H9 (cell line): Measurements from ENCODE around the gene DIS3L2. TPM values are rescaled to one million over a fixed set of nuclear protein-coding genes. Genes with fewer than 3 reads are reported as not detected.
A peak's percentile ranks its signal among the peaks of the same experiment; 100 is the strongest.

Source experiments
- DNase-seq: peaks from one replicate; pipeline ENCODE4 v3.0.0-alpha.2; 2017
- H2AFZ ChIP-seq: one replicate; pipeline ENCODE4 v1.6.1; 2013; ENCODE audit warnings: mild to moderate bottlenecking, low read length, control low read depth, moderate library complexity
- H2AK5ac ChIP-seq: 2 replicates; pipeline ENCODE4 v1.6.1; 2013; ENCODE audit warnings: low read length, control low read depth, mixed read lengths; ENCODE audit not compliant: insufficient read length
- H2BK120ac ChIP-seq: one replicate; pipeline ENCODE4 v1.6.1; 2013; ENCODE audit warnings: low read depth, mild to moderate bottlenecking, low read length, control low read depth, inconsistent platforms; ENCODE audit not compliant: poor library complexity, severe bottlenecking
- H2BK12ac ChIP-seq: 2 replicates; pipeline ENCODE4 v1.6.1; 2013; ENCODE audit warnings: low read length, control low read depth, mixed read lengths, low read depth; ENCODE audit not compliant: insufficient read length
- H2BK15ac ChIP-seq: 2 replicates; pipeline ENCODE4 v1.6.1; 2013; ENCODE audit warnings: low read depth, low read length, control low read depth
- H2BK20ac ChIP-seq: one replicate; pipeline ENCODE4 v1.6.1; 2013; ENCODE audit warnings: low read depth, mild to moderate bottlenecking, low read length, control low read depth, inconsistent platforms; ENCODE audit not compliant: poor library complexity, severe bottlenecking
- H2BK5ac ChIP-seq: 2 replicates; pipeline ENCODE4 v1.6.1; 2013; ENCODE audit warnings: low read length, control low read depth, mixed read lengths; ENCODE audit not compliant: insufficient read length
- H3K14ac ChIP-seq: 2 replicates; pipeline ENCODE4 v1.6.1; 2013; ENCODE audit warnings: low read length, control low read depth; ENCODE audit not compliant: insufficient read depth
- H3K18ac ChIP-seq: 2 replicates; pipeline ENCODE4 v1.6.1; 2013; ENCODE audit warnings: low read depth, mild to moderate bottlenecking, mixed read lengths, low read length, control low read depth; ENCODE audit not compliant: insufficient read length
- H3K23ac ChIP-seq: 2 replicates; pipeline ENCODE4 v1.6.1; 2013; ENCODE audit warnings: low read length, control low read depth, mixed read lengths, low read depth; ENCODE audit not compliant: insufficient read length
- H3K23me2 ChIP-seq: 2 replicates; pipeline ENCODE4 v1.6.1; 2013; ENCODE audit warnings: low read depth, mild to moderate bottlenecking, mixed read lengths, low read length, control low read depth; ENCODE audit not compliant: insufficient read length, poor library complexity, severe bottlenecking
- H3K27ac ChIP-seq: 2 replicates; pipeline ENCODE4 v1.5.1; 2013; ENCODE audit warnings: low read length, control low read depth, mixed read lengths, low read depth; ENCODE audit not compliant: insufficient read length
- H3K27me3 ChIP-seq: 2 replicates; pipeline ENCODE4 v1.6.1; 2013; ENCODE audit warnings: low read length, control low read depth, inconsistent platforms; ENCODE audit not compliant: insufficient read depth
- H3K4ac ChIP-seq: 2 replicates; pipeline ENCODE4 v1.6.1; 2013; ENCODE audit warnings: low read depth, mild to moderate bottlenecking, control low read depth, inconsistent platforms, low read length, moderate library complexity
- H3K4me1 ChIP-seq: 2 replicates; pipeline ENCODE4 v1.6.1; 2013; ENCODE audit warnings: low read length, control low read depth, inconsistent platforms; ENCODE audit not compliant: insufficient read depth
- H3K4me2 ChIP-seq: 2 replicates; pipeline ENCODE4 v1.6.1; 2013; ENCODE audit warnings: low read length, control low read depth, mixed read lengths; ENCODE audit not compliant: insufficient read length, insufficient read depth
- H3K56ac ChIP-seq: 2 replicates; pipeline ENCODE4 v1.6.1; 2013; ENCODE audit warnings: low read depth, mild to moderate bottlenecking, mixed read lengths, low read length, control low read depth; ENCODE audit not compliant: insufficient read length
- H3K79me1 ChIP-seq: 2 replicates; pipeline ENCODE4 v1.6.1; 2013; ENCODE audit warnings: low read depth, mild to moderate bottlenecking, moderate library complexity, low read length, control low read depth, inconsistent platforms; ENCODE audit not compliant: insufficient read depth, poor library complexity, severe bottlenecking
- H3K79me2 ChIP-seq: 2 replicates; pipeline ENCODE4 v1.6.1; 2013; ENCODE audit warnings: low read length, control low read depth, inconsistent platforms; ENCODE audit not compliant: insufficient read depth
- H3K9ac ChIP-seq: 2 replicates; pipeline ENCODE4 v1.6.1; 2013; ENCODE audit warnings: low read length, control low read depth, mixed read lengths; ENCODE audit not compliant: insufficient read length; ENCODE audit errors: extremely low read depth
- H3K9me3 ChIP-seq: one replicate; pipeline ENCODE4 v1.6.1; 2013; ENCODE audit warnings: low read depth, low read length, inconsistent platforms; ENCODE audit not compliant: control insufficient read depth
- H3T11ph ChIP-seq: one replicate; pipeline ENCODE4 v1.6.1; 2013; ENCODE audit warnings: mild to moderate bottlenecking, low read length, control low read depth, inconsistent platforms
- H4K20me1 ChIP-seq: one replicate; pipeline ENCODE4 v1.6.1; 2013; ENCODE audit not compliant: control insufficient read depth, insufficient read length, insufficient read depth
- H4K5ac ChIP-seq: 2 replicates; pipeline ENCODE4 v1.6.1; 2013; ENCODE audit warnings: low read depth, mild to moderate bottlenecking, mixed read lengths, low read length, control low read depth; ENCODE audit not compliant: insufficient read length
- H4K8ac ChIP-seq: replicated peaks from 2 replicates; pipeline ENCODE4 v1.6.1; 2013; ENCODE audit warnings: low read length, control low read depth, mixed read lengths, low read depth; ENCODE audit not compliant: insufficient read length
- H4K91ac ChIP-seq: 2 replicates; pipeline ENCODE4 v1.6.1; 2013; ENCODE audit warnings: low read depth, mild to moderate bottlenecking, moderate library complexity, mixed read lengths, low read length, control low read depth; ENCODE audit not compliant: insufficient read length
- H3K27ac Mint-ChIP-seq, 3 experiments: 2 replicates in 2 of 3; 3 replicates in 1 of 3; pipeline ENCODE4 v1.8.0; 2020 to 2021; ENCODE audit warnings: mixed read lengths in 3 of 3, mild to moderate bottlenecking in 1 of 3, moderate library complexity in 1 of 3
- H3K27me3 Mint-ChIP-seq: 2 replicates; pipeline ENCODE4 v1.8.0; 2021; ENCODE audit warnings: low read depth, mild to moderate bottlenecking, moderate library complexity, mixed read lengths
- H3K36me3 Mint-ChIP-seq, 3 experiments: 2 replicates in 2 of 3; 3 replicates in 1 of 3; pipeline ENCODE4 v1.8.0; 2020 to 2021; ENCODE audit warnings: low read depth in 3 of 3, mixed read lengths in 3 of 3; ENCODE audit not compliant: insufficient read depth in 1 of 3
- H3K4me1 Mint-ChIP-seq, 2 experiments: 2 replicates each; pipeline ENCODE4 v1.8.0; 2020; ENCODE audit warnings: mixed read lengths in 2 of 2
- H3K4me3 Mint-ChIP-seq, 2 experiments: 2 replicates in 1 of 2; 3 replicates in 1 of 2; pipeline ENCODE4 v1.8.0; 2020 to 2021; ENCODE audit warnings: mild to moderate bottlenecking in 2 of 2, mixed read lengths in 2 of 2, moderate library complexity in 1 of 2
- H3K9me3 Mint-ChIP-seq, 2 experiments: 2 replicates in 1 of 2; 3 replicates in 1 of 2; pipeline ENCODE4 v1.8.0; 2020; ENCODE audit warnings: mild to moderate bottlenecking in 2 of 2, mixed read lengths in 2 of 2, moderate library complexity in 1 of 2
- WGBS: extraction: QIAGEN DNeasy Blood & Tissue Kit; methylation state at CpG from one replicate; pipeline ENCODE4 v1.1.7; 2013; ENCODE audit warnings: missing lambda C conversion rate, low lambda C conversion rate, mixed read lengths; ENCODE audit not compliant: insufficient read length; ENCODE audit errors: extremely low coverage; 5-methylcytosine and 5-hydroxymethylcytosine counted together
- total RNA-seq: library from RNA; stranded (reverse); gene quantifications from 2 replicates; pipeline ENCODE4 v1.2.1, GENCODE V29; 2021
- TF ChIP-seq, protein P1 (sequence below): fragments of 200-600 bp; sonication (generic); conservative IDR thresholded peaks from 3 replicates; pipeline ENCODE4 v1.8.0; 2021; ENCODE audit warnings: antibody characterized with exemption, mild to moderate bottlenecking

DIS3L2 gene
- total RNA-seq, 1 experiment from 2014 or later, result 28.1 TPM

DNA sequence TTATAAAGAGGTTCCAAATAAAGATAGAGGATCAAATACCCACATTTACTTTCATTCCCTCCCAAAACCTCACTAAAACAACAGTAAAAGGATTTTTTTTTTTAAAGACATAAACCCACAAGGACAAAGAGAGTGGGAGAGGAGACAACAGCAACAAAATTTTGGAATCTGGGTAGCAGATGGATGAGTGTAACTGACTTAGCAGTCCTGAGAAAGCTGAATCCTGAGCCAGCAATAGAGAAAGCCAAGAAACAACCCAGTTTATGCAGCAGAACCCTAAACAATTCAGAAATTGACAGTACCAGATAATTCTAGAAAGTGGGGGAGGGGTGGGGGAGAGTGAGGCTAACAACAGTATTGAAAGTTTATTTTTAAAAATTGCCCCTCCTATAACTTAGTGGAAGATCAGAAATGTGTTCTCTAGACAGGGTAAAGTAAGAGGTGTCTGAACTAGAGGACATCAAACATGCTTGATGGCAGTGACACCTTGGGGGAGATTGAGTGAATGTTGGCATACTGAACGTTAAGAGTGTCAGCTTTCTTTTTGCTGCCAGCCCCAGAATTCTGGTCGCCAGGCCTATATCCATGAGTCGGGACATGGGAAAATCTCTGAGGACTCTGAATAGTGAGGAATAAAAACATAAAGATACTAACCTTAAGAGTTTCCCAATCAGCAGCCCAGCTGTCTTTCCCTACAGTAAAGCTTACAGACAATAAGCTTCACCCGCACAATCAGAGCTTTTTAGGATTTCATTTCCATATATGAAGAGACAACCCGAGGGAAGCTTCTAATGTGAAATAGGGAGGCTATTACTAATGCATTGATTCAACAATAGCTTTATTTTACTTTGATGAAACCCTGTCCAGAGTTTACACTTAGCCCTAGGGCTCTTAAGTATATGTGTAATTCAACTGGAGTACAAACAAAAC lies 289.0 kb downstream of the DIS3L2 start:
- Histone ChIP-seq H2BK5ac (no peak overlapping the region), H3K9me3 (no peaks in the 10 kb centered on the region), H3K23me2 (no peaks in the 10 kb centered on the region), H3K23ac (no peak overlapping the region), H2AFZ (no peak overlapping the region), H3K4me1 (no peaks in the 10 kb centered on the region), H4K8ac (no peak overlapping the region), H3K4ac (no peak overlapping the region), H4K20me1 (no peaks in the 10 kb centered on the region), H3K9ac (no peak overlapping the region), H2AK5ac (no peak overlapping the region), H3K27me3 (no peaks in the 10 kb centered on the region), H2BK120ac (no peak overlapping the region), H3K27ac (no peak overlapping the region), H2BK20ac (no peak overlapping the region), H3K79me1 (no peaks in the 10 kb centered on the region), H2BK15ac (no peak overlapping the region), H2BK12ac (no peak overlapping the region), H4K91ac (no peak overlapping the region), H3K4me2 (no peak overlapping the region), H4K5ac (no peak overlapping the region), H3T11ph (no peak overlapping the region), H3K56ac (no peak overlapping the region), H3K79me2 (no peaks in the 10 kb centered on the region), H3K18ac (no peak overlapping the region), H3K14ac (no peak overlapping the region)
- Mint-ChIP-seq H3K9me3 (no peaks in the 10 kb centered on the region), H3K27ac (peak overlapping the region in 2 of 3 experiments; percentile 14 to 49; a peak in 2 of 7 replicates), H3K27me3 (no peaks in the 10 kb centered on the region), H3K4me1 (peaks cover 0 to 5% of the 10 kb centered on the region in 2 experiments; a peak in 1 of 4 replicates), H3K36me3 (peaks cover 0 to 3% (median 0%) of the 10 kb centered on the region in 3 experiments; a peak in 2 of 7 replicates), H3K4me3 (no peak overlapping the region)
- TF ChIP-seq, protein P1, sequence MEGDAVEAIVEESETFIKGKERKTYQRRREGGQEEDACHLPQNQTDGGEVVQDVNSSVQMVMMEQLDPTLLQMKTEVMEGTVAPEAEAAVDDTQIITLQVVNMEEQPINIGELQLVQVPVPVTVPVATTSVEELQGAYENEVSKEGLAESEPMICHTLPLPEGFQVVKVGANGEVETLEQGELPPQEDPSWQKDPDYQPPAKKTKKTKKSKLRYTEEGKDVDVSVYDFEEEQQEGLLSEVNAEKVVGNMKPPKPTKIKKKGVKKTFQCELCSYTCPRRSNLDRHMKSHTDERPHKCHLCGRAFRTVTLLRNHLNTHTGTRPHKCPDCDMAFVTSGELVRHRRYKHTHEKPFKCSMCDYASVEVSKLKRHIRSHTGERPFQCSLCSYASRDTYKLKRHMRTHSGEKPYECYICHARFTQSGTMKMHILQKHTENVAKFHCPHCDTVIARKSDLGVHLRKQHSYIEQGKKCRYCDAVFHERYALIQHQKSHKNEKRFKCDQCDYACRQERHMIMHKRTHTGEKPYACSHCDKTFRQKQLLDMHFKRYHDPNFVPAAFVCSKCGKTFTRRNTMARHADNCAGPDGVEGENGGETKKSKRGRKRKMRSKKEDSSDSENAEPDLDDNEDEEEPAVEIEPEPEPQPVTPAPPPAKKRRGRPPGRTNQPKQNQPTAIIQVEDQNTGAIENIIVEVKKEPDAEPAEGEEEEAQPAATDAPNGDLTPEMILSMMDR, result no peak
- no CpG with 5 or more reads among the region's 5 CpGs for WGBS
- no peak for DNase-seq
